Breast epithelium (tissue), 3 donors: ENCODE data around the gene TMCC1.

Experiments
- POLR2A ChIP-seq: fragments of 450-650 bp; IDR thresholded peaks from one replicate; pipeline ENCODE4 v1.6.1; 2016; ENCODE audit warnings: antibody characterized with exemption, mild to moderate bottlenecking, moderate library complexity
- TF ChIP-seq, protein P1 (sequence below), 3 donors: fragments of 450-650 bp; IDR thresholded peaks; one replicate each; pipeline ENCODE4 v1.5.1; 2016 to 2017; ENCODE audit warnings: antibody characterized with exemption in 3 of 3, mild to moderate bottlenecking in 3 of 3, moderate library complexity in 3 of 3

DNA sequence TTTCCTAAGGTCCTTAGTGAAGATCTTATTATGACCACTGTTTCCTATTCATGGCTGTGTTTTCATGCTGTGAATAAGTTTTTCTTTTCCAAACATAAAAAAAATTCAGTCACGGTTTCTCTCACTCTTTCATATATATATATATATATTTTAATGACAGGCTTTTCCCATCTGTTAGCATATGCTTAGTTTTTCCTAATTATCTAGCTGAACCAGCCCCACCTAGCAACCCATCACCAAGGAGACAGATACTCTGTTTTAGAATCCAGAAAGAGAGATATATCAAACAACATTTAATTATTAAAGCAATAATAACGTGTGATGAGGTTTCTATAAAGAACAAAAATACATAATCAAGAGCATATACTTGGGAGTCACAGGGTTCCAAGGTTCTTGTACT is 58.3 kb downstream of the TMCC1 start:
- TF ChIP-seq, protein P1, sequence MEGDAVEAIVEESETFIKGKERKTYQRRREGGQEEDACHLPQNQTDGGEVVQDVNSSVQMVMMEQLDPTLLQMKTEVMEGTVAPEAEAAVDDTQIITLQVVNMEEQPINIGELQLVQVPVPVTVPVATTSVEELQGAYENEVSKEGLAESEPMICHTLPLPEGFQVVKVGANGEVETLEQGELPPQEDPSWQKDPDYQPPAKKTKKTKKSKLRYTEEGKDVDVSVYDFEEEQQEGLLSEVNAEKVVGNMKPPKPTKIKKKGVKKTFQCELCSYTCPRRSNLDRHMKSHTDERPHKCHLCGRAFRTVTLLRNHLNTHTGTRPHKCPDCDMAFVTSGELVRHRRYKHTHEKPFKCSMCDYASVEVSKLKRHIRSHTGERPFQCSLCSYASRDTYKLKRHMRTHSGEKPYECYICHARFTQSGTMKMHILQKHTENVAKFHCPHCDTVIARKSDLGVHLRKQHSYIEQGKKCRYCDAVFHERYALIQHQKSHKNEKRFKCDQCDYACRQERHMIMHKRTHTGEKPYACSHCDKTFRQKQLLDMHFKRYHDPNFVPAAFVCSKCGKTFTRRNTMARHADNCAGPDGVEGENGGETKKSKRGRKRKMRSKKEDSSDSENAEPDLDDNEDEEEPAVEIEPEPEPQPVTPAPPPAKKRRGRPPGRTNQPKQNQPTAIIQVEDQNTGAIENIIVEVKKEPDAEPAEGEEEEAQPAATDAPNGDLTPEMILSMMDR (IDR thresholded peaks at IDR 0.05): no peak
- no peak for TF ChIP-seq POLR2A
